OCI-LY1 (cell line): Measurements from ENCODE around the gene DGKQ.

Source experiments
- H2AFZ ChIP-seq: fragments of 200-600 bp; sonication (generic), shearing (Covaris generic); 2 replicates; pipeline ENCODE4 v1.6.0; 2014; ENCODE audit warnings: antibody characterized with exemption, mild to moderate bottlenecking, low read length
- H3F3A ChIP-seq: fragments of 200-600 bp; sonication (generic), shearing (Covaris generic); 2 replicates; pipeline ENCODE4 v1.6.0; 2014; ENCODE audit warnings: mild to moderate bottlenecking, antibody characterized with exemption, low read length, moderate library complexity; ENCODE audit not compliant: insufficient read depth
- H3K27ac ChIP-seq: fragments of 200-600 bp; sonication (generic); 2 replicates; pipeline ENCODE4 v1.5.1; 2014; ENCODE audit warnings: low read length, mixed run types, mild to moderate bottlenecking, low read depth; ENCODE audit not compliant: poor library complexity, severe bottlenecking
- H3K27me3 ChIP-seq: fragments of 200-600 bp; sonication (generic); 2 replicates; pipeline ENCODE4 v1.6.0; 2014; ENCODE audit warnings: antibody characterized with exemption, mild to moderate bottlenecking, low read length, moderate library complexity; ENCODE audit not compliant: insufficient read depth
- H3K36me3 ChIP-seq: fragments of 200-600 bp; sonication (generic); 2 replicates; pipeline ENCODE4 v1.6.1; 2014; ENCODE audit warnings: mild to moderate bottlenecking, antibody characterized with exemption, low read length, moderate library complexity, mixed read lengths; ENCODE audit not compliant: insufficient read depth
- H3K4me1 ChIP-seq: fragments of 200-600 bp; sonication (generic); 2 replicates; pipeline ENCODE4 v1.5.1; 2014; ENCODE audit warnings: mild to moderate bottlenecking, low read length, moderate library complexity; ENCODE audit not compliant: insufficient read depth, severe bottlenecking
- H3K4me2 ChIP-seq: fragments of 200-600 bp; sonication (generic), shearing (Covaris generic); 2 replicates; pipeline ENCODE4 v1.6.1; 2014; ENCODE audit warnings: low read length
- H3K4me3 ChIP-seq: fragments of 200-600 bp; sonication (generic); 2 replicates; pipeline ENCODE4 v1.5.1; 2014; ENCODE audit warnings: low read length, low read depth, mild to moderate bottlenecking, mixed read lengths; ENCODE audit not compliant: poor library complexity, severe bottlenecking
- H3K79me2 ChIP-seq: fragments of 200-600 bp; shearing (Covaris generic); 2 replicates; pipeline ENCODE4 v1.6.1; 2016; ENCODE audit warnings: mixed run types, low read length, mixed read lengths; ENCODE audit not compliant: insufficient read depth
- H3K9ac ChIP-seq: fragments of 200-600 bp; sonication (generic), shearing (Covaris generic); 2 replicates; pipeline ENCODE4 v1.6.1; 2014; ENCODE audit warnings: mild to moderate bottlenecking, low read length, mixed read lengths
- H3K9me2 ChIP-seq: fragments of 200-600 bp; sonication (generic), shearing (Covaris generic); 2 replicates; pipeline ENCODE4 v1.6.1; 2014; ENCODE audit warnings: low read depth, mild to moderate bottlenecking, low read length, mixed read lengths
- H3K9me3 ChIP-seq: fragments of 200-600 bp; shearing (Covaris generic); 2 replicates; pipeline ENCODE4 v1.6.1; 2014; ENCODE audit warnings: low read length, mixed read lengths
- H4K20me1 ChIP-seq: fragments of 200-600 bp; sonication (generic), shearing (Covaris generic); 2 replicates; pipeline ENCODE4 v1.6.0; 2016; ENCODE audit warnings: mild to moderate bottlenecking, low read length; ENCODE audit not compliant: insufficient read depth
- EZH2 ChIP-seq: fragments of 200-600 bp; sonication (generic), shearing (Covaris generic); IDR thresholded peaks from 2 replicates; pipeline ENCODE4 v1.8.0; 2017; ENCODE audit warnings: borderline replicate concordance, mixed run types, mild to moderate bottlenecking, antibody characterized with exemption, low read length, moderate library complexity, mixed read lengths
- TF ChIP-seq, protein P1 (sequence below): fragments of 200-600 bp; sonication (generic), shearing (Covaris generic); IDR thresholded peaks from 2 replicates; pipeline ENCODE4 v1.5.1; 2017; ENCODE audit warnings: mild to moderate bottlenecking, antibody characterized with exemption, low read length, moderate library complexity, mixed read lengths

DGKQ gene

DNA sequence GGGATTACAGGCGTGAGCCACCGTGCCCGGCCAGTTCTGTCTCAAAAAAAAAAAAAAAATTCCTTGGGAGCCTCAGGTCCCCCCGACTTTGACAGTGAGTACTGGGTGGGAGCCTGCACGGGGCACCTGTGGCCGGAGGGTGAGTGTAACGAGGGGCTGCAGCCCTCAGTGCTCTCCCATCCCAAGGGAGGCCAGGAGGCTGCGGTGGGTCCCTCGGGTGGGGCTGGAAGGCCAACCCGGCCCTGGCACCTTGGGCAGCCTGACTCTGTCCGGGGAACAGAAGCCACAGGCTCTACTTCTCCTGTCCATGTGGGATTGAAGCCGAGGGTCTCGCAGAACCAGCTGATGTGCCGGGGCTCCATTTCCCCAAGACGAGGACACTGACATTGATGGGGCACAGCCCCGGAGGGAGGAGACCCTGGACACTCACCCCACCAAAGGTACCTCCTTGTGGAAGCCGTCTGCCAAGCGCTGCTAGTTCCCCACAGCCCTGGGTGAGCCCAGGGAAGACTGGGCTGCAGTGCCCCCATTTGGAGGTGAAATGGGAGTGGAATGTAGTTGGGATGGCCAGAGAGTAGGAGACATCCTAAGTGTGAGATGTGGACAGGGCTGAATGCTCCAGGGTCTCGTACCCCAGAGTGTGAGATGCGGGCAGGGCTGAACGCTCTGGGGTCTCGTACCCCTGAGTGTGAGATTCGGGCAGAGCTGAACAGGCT lies 22.1 kb upstream of the DGKQ start:
- Histone ChIP-seq H3K4me3 (no peak overlapping the region), H3K36me3 (no peaks in the 10 kb centered on the region), H3K27ac (no peak overlapping the region), H2AFZ (no peak overlapping the region), H3F3A (no peaks in the 10 kb centered on the region), H3K9me2 (no peaks in the 10 kb centered on the region), H4K20me1 (no peaks in the 10 kb centered on the region), H3K27me3 (no peaks in the 10 kb centered on the region), H3K9me3 (no peaks in the 10 kb centered on the region), H3K4me2 (no peak overlapping the region), H3K9ac (no peak overlapping the region), H3K4me1 (peaks cover 21% of the 10 kb centered on the region), H3K79me2 (no peaks in the 10 kb centered on the region)
- TF ChIP-seq EZH2 = no peak
- TF ChIP-seq, protein P1, sequence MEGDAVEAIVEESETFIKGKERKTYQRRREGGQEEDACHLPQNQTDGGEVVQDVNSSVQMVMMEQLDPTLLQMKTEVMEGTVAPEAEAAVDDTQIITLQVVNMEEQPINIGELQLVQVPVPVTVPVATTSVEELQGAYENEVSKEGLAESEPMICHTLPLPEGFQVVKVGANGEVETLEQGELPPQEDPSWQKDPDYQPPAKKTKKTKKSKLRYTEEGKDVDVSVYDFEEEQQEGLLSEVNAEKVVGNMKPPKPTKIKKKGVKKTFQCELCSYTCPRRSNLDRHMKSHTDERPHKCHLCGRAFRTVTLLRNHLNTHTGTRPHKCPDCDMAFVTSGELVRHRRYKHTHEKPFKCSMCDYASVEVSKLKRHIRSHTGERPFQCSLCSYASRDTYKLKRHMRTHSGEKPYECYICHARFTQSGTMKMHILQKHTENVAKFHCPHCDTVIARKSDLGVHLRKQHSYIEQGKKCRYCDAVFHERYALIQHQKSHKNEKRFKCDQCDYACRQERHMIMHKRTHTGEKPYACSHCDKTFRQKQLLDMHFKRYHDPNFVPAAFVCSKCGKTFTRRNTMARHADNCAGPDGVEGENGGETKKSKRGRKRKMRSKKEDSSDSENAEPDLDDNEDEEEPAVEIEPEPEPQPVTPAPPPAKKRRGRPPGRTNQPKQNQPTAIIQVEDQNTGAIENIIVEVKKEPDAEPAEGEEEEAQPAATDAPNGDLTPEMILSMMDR = no peak

DNA sequence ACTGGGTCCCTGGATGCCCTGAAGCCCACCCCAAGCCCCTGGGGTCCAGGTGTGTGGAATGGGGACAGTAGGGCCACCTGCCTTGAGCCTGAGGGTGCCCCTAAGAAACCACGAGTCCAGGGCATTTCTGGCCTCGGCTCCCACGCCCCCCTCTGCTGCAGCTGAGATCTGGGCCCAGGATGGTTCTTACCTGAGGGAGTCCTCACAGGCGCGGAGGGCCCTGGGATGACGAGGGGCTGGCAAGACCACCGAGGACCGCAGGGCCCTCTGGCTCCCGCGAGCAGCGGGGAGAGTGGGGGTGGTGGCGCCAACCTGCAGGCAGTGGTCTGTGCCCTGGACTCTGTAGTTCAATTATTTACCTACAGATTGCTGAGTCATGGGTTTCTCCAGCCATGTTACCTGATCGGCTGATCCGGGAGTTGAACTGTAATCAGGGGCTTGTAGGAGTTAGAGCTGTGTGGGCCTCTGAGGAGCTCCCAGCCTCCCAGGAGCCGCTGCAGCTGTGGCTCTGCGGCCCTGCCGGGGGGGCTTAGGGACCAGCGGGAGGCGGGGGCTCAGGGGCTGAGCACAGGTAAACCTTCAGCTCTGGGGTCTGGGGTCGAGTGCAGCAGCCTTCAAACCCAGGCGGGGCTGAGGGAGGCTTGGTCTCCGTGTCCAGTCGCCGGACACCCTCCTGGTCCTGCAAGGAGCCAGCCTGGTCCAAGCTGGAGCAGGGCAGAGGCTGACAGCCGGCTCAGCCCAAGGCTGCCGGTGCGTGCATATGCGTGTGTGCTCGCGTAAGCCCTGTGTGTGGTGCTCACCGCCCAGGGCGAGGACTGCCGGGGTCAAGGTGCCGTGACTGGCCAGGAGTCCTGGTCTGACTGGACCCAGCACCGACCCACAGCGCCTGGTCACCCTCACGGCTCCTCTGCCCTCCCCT lies 20.0 kb upstream of the DGKQ start, which contains the start of gene SLC26A1:
TSS of gene SLC26A1 (minus strand) at position 294 of the 919 bp plus-strand sequence. CDS start 1,701 bp downstream, outside the sequence.
- TF ChIP-seq, protein P1 = no peak
- no peak for TF ChIP-seq EZH2
- H2AFZ ChIP-seq = no peak within 1 kb of the TSS
- H3K4me3 ChIP-seq = peak within 1 kb of the TSS; percentile 52
- H3K4me1 ChIP-seq = peaks cover 21% of the 10 kb centered on the region
- no peaks in the 10 kb centered on the region for H4K20me1 ChIP-seq
- peak within 1 kb of the TSS; percentile 56 for H3K9ac ChIP-seq
- H3K9me3 ChIP-seq = no peaks in the 10 kb centered on the region
- no peaks in the 10 kb centered on the region for H3K9me2 ChIP-seq
- H3K79me2 ChIP-seq = no peaks in the 10 kb centered on the region
- H3K27ac ChIP-seq = no peak within 1 kb of the TSS
- no peaks in the 10 kb centered on the region for H3F3A ChIP-seq
- H3K27me3 ChIP-seq = no peaks in the 10 kb centered on the region
- H3K36me3 ChIP-seq = no peaks in the 10 kb centered on the region
- peak within 1 kb of the TSS; percentile 68 for H3K4me2 ChIP-seq

DNA sequence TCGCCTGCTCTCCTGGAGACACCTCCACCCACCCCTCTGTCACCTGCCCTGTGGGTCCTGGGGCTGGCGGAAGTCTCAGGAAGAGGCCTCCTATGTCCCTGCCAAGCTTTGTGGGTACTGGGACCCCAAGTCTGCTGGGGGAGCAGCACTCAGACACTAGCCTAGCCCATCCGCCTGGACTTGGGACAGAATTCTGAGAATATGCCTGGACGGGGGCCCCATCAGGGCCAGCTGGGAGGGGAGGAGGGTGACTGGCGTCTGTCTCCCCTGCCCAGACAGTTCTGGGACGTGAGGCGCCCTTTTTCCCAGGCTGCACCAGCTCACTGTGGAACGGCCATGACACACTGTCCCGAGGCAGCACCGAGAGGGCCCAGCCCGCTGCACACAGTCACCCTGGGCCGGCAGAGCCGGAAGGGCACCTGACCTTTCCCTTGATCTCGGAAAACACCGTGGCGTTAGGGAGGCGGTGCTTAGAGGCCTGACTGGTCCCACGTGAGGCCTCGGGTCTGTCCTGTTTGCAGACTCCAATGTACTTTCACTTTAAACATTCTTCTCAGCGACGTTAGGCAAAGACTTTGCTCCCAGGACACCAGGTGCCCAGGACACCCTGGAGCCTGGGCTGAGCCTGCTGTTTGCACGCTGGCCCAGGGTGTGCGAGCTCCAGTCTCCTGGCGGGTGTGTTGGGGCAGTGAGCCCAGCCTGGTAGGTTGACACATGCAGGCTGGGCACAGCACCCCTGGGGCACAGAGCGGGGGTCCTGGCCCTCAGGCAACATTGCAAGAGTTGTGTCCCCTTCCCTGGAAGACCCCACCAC lies 19.1 kb upstream of the DGKQ start:
- Histone ChIP-seq H3K79me2 (no peaks in the 10 kb centered on the region), H3K27ac (no peak overlapping the region), H3F3A (no peaks in the 10 kb centered on the region), H3K27me3 (no peaks in the 10 kb centered on the region), H4K20me1 (no peaks in the 10 kb centered on the region), H3K9me2 (no peaks in the 10 kb centered on the region), H3K9ac (peak overlapping the region; percentile 56), H2AFZ (no peak overlapping the region), H3K4me1 (peaks cover 27% of the 10 kb centered on the region), H3K4me2 (peak overlapping the region; percentile 68), H3K36me3 (no peaks in the 10 kb centered on the region), H3K4me3 (peak overlapping the region; percentile 52), H3K9me3 (no peaks in the 10 kb centered on the region)
- TF ChIP-seq, protein P1 = no peak
- no peak for TF ChIP-seq EZH2
